GM21576 (cell line): Measurements from ENCODE around the gene PRMT5.
"Not testable (repeated sequence)": the region's sequence is repeated elsewhere in the genome, so short reads cannot be mapped to it uniquely, and the experiment has no call there.

Source experiments
- ATAC-seq: cut with Tn5 transposase; IDR thresholded peaks from one replicate; pipeline ENCODE4 v1.9.1; 2021; ENCODE audit warnings: mild to moderate bottlenecking, moderate library complexity; ENCODE audit not compliant: unreplicated experiment

Gene PRMT5

GRCh38 chr14:22929104-22929960, at the start of gene PRMT5:
PRMT5 (minus strand) TSS chr14:22929376; CDS start chr14:22929361, 15 bp downstream.
- ATAC-seq = peak; percentile 95

GRCh38 chr14:22978487-22978837, 49.3 kb upstream of the PRMT5 start:
- no peak for ATAC-seq

- no peak for ATAC-seq
Measured at GRCh38 chr14:22977684-22978486, 48.7 kb upstream of the PRMT5 start.

GRCh38 chr14:22977434-22977683, 48.2 kb upstream of the PRMT5 start:
- no peak for ATAC-seq

- ATAC-seq = no peak
Measured at GRCh38 chr14:22976620-22977433, 47.7 kb upstream of the PRMT5 start.

DNA sequence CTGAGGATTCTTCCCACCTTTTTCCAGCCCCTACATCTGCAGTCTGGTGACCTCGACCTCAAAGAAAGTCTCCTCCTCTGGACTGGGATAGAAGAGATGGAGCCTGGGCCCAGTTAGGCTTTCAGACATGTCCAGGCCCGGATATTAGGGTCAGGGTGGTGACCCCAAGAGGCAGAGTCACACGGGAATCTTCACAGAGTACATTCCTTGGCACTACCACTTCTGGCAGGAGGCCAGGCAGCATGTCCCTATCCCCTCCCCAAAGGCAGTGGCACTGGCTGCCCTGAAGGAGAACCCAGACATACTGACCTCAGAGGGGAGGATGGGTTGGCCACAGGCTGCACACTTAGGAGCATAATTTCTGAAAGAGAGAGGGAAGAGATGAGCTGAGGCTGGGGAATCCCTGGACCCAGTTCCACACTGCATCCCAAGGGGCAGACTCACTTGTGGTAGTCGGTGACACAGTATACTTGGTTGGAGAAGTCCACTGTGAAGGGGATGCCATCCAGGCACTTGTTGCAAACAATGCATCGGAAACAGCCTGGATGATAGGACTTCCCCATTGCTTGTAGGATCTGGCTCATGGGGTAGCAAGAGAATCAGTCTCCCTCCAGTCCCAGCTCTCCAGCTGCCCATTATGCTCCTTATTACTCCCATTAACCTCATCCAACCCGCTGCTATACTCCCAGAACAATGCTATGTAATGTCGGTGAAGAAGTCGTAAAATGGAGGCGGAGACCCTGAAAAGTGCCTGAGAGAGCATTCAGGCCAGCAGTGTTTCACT, 45.5 kb upstream of the PRMT5 start:
- ATAC-seq = no peak

DNA sequence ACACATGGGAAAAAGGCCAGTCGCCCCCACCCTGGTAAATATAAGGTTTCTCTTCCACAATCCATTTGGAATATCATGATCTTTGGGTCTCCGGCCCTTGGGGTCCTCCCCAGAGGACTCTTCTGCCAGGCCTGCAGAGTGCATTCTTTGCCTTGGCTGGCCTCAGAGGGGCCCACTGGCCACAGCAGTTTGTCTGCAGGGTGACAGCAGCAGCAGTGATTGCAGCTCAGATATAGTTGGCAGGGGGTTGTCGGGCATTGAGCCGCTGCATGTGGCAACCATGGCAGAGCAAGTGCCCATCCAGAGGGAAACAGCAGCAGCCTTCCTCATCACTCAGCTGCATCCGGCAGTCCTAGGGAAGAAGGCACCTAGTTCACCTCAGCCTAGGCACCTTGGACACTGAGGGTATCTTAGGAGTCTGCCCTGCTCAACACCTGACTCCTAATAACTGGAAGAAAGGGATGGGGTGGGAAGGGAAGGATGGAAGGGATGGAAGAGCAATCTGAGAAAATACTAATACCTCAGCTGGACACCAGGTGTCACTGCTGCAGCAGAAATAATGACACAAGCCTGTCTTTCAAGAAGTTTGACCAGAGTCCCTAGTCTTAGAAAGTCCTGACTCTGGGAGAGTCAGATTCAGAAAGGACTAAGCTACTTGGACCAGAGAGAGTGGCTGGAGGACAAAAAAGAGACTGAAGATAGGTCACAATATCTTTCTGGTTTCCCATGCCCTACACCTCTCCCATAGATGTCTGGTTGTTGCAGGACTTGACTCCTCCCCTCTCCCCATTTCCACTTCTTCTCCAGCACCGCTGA, 44.2 kb upstream of the PRMT5 start:
- no peak for ATAC-seq

GRCh38 chr14:22972313-22972930, 43.2 kb upstream of the PRMT5 start:
- ATAC-seq = no peak

GRCh38 chr14:22971152-22971551, 42.0 kb upstream of the PRMT5 start:
- ATAC-seq = no peak

- ATAC-seq = no peak
Measured at GRCh38 chr14:22966783-22967269, 37.6 kb upstream of the PRMT5 start.

DNA sequence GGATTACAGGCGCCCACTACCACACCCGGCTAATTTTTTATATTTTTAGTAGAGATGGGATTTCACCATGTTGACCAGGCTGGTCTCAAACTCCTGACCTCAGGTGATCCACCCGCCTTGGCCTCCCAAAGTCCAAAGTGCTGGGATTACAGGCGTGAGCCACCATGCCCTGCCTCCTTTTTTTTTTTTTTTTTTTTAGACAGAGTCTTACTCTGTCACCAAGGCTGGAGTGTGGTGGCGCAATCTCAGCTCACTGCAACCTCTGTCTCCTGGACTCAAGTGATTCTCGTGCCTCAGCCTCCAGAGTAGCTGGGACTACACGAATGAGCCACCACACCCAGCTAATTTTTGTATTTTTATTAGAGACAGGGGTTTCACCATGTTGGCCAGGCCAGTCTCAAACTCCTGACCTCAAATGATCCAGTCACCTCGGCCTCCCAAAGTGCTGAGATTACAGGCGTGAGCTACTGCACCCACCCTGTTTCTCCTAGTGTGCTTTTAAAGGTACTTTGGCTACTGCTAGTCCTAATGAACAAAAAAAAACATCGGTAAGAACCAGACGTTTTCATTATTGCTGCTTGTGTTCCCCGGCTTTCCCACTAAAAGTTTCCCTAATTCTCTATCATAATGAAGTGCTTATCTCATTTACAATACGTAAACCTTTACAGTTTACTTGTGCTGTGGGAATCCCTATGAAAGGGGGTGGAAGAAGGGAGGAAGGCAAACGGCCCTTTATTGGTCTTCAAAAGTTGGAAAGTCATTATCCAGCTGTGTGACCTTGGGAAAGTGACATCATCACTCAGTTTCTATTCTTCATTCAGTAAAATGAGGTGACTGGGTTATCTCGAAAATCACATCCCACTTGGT, 37.0 kb upstream of the PRMT5 start:
- ATAC-seq = not testable (repeated sequence)

- no peak for ATAC-seq
Measured at GRCh38 chr14:22962061-22962676, 33.0 kb upstream of the PRMT5 start.

DNA sequence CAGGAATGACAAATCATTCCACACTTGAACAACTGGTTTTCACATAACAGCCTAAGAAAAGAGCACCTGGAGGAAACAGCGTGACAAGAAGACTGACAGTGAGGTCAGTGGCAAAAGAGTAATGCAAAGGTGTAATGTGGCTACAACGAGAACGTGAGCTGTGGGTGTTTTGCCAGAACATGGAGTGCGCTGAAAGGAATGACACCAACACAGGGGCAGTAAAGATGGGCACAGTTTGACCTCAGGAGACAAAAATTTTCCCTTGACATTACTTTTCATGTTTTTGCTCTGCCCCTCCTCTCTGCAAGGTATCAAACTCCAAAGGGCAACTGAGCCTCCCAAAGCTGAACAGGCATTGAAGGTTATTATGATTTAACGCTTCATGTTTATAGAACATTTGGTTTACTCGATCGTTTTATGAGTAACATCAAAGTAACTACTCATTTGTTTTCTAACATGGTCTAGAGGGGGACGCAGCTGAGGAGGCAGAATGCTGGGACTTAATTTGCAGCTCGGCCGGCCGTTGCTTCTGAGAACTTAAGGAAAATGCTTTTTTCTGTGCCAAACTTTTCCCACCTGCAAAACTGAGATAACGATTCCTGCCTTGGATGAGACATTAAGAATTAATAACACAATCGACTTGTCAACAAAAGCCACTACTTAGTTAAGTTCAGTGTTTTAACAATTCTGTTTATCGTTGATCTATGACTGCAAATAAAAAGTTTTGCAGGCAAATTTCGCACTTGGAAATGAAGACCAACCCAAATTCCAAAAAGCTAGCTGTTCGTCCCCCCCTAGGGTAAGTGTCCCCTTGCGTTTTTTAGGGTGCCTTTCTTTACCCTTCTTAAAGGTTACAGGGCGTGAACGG, 26.8 kb upstream of the PRMT5 start:
- ATAC-seq = no peak

DNA sequence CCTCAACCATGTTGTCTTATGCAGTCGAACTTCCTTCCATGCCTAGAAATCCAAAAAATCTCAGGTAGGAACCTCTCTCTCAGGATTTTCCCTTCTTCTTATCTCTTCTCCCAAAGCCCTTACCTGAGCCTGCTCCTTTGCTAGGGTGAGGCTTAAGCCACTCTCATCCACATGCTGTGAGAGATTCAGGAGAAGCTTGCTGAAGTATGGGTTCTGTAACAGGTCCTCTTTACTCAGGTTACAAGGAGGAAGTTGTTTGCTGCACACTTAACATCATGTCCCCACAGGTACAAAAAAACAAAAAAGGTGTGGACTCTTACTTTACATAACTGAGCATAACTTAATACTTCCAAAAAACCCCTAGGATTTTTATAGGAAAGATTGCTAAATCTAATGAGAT, 23.2 kb upstream of the PRMT5 start:
- ATAC-seq = no peak

- ATAC-seq = not testable (repeated sequence)
Measured at GRCh38 chr14:22951795-22952194, 22.6 kb upstream of the PRMT5 start.

DNA sequence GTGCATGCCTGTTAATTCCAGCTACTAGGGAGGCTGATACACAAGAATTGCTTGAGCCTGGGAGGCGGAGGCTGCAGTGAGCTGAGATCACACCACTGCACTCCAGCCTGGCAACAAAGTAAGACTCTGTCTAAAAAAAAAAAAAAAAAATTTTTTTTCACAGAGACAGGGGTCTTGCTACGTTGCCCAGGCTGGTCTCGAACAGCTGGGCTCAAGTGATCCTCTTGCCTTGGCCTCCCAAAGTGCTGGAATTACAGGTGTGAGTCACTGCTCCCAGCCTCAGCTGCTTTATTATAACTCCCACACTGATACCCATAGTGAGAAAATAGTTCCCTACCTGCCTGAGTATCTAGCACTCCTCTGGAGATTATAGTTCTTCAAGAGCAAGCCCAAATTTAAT, 16.5 kb upstream of the PRMT5 start:
- no peak for ATAC-seq

DNA sequence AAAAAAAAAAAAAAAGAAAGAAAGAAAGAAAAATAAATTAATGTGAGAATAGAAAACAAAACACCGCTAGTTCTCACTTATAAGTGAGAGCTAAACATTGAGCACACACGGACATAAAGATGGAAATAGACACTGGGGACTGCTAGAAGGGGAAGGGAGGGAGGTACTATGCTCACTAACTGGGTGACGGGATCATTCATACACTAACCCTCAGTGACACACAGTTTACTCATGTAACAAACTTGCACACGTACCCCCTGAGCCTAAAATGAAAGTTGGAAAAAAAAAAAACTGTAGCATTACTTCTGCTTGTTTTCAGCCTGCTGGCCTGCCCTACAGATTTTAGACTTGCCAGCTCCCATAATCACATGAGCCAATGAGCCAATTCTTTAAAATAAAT, 10.5 kb upstream of the PRMT5 start:
- ATAC-seq = no peak
